NCI-H446 treated with DMSO at 0.1 percent for 48 hours (cell line): ENCODE results near the gene MYCBPAP.

Experiments used
- DNase-seq: peaks from one replicate; lab custom pipeline; 2025; lab: John Stamatoyannopoulos, UW

The MYCBPAP gene

DNA sequence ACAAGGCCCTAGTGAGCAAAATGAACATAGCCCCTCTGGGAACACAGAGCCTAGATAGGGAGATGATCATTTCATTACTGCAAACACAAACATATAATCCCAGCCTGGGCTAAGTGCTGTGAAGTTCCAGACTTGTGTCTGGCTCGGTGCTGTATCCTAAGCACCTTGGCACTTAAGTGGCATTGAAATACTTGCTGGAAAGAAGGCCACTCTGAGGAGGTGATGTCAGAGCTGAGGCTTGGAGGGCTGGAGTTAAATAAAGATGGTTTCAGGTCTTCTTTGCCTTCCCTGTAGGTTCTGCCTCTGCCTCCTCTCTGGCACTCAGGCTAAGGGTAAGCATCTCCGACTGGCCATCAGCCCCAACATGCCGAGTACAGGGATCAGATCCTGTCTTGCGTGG lies 49.9 kb downstream of the MYCBPAP start:
- DNase-seq = no peak

DNA sequence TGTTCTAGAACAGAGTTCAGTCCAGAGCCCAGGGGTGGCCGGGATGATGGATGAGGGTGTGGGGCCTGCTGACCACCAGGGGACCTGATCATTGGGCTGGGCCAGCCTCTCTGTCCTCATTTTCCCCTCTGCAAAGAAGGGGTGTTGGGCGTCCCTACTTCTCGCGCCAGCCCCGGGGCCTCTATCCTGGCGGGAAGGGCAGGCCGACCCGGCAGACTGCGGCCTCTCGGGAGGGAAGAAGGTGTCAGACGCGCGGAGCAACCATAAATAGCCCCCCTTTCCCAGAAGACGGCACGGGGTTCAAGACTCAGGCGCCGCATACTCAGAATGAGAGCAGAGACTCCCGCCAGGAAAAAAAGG lies 50.3 kb downstream of the MYCBPAP start:
- DNase-seq = no peak

DNA sequence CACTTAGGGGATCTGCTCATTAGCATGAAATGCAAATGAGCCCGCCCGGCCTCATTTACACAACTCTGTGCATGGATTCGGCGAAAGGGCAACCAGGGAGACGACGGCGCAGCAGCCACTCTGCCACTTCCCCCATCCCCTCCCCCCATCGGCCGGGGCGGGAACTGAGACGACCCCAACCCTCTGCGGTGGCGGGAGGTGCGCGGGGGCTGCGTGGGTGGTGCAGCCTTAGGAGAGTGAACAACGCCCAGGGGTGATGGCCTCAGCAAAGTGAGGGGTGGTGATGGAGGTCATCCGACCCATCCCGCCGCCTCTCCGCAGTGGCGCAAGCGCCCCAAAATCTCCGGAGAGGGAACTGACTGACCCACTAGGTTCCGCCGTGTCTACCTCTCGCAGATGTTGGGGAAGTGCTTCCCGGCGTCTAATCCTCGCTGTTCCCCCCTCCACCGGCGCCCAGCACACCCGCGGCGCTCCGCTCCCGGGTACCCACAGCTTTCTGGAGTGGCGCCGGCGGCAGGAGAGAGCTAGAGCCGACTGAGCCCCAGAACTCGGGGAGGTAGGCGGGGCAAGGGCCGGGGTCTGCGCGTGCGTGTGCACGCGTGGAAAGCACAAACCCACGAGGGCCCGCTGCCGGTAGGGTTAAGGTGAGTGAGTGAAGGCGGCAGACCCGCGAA lies 50.8 kb downstream of the MYCBPAP start:
- DNase-seq = no peak

DNA sequence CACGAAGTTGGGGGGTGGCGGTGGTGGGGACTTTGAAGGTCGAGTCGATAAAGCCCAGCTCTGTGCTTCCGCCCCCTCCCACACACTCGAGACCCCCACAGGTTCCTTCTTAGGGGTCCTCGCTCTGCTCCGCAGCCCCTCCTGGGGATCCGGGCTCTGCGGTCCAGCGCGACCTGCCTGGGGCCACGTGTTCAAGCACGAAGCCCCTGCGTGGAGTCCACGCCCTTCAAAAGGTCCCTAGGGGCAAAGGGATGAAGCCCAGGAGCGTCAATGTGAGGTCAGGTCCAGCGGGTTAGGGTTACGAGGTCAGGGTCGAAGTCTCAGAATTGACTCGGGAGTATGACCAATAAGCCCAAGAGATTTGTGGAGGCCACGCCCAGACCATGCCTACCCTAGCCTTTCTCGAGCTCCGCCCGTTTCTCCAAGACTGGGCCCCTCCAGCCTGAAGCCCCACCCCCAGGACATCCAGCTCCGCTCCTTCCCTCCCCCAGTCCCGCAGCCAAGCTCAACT lies 51.5 kb downstream of the MYCBPAP start:
- no peak for DNase-seq

DNA sequence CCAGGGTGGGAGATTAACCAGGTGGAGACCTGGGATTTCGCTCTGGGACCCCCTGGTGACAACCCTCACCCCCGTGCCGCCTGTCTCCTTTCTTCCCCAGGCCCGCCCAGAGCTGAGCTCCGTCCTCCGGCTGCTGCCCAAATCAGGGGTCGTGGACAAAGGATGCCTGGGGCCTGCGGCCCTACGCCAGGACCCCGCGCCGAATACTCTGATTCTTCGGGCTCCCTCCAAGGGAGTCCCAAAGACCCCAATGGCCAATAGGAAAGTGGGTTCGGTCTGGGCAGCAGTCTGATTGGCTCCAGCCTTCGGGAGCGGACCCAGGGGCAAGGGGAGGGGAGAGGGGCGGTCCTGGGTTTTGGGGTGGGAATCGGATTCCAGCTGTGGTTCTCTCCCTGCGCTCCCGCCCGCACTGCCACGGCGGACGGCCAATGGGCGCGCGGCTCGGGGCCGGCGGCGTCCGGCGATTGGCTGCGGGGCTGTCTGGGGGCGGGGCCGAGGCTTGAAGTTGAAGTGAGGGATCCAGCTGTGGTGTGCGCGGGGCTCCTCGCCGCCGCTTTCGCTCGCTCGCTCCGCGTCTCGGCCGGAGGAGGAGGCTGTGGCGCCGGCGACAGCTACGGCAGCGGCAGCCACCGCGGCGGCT lies 52.1 kb downstream of the MYCBPAP start, which contains the start of gene CACNA1G:
Gene CACNA1G (plus strand): TSS at position 531 of the 640 bp plus-strand sequence. CDS start 745 bp downstream, outside the sequence.
- DNase-seq = no peak

DNA sequence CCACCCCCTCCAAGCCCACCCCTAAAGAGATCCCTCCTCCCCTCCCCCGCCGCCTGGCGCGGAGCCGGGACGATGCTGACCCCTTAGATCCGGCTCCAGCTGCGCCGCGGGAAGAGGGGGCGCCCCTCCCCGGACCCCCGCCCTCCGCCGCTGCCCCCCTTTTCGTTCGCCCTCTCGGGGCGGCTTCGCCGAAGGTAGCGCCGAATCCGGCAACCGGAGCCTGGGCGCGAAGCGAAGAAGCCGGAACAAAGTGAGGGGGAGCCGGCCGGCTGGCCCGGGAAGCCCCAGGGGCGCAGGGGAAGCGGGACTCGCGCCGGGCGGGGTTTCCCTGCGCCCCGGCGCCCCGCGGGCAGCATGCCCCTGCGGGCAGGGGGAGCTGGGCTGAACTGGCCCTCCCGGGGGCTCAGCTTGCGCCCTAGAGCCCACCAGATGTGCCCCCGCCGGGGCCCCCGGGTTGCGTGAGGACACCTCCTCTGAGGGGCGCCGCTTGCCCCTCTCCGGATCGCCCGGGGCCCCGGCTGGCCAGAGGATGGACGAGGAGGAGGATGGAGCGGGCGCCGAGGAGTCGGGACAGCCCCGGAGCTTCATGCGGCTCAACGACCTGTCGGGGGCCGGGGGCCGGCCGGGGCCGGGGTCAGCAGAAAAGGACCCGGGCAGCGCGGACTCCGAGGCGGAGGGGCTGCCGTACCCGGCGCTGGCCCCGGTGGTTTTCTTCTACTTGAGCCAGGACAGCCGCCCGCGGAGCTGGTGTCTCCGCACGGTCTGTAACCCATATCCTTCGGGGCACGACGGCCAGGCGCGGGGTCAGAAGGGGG lies 52.9 kb downstream of the MYCBPAP start:
- DNase-seq = no peak

DNA sequence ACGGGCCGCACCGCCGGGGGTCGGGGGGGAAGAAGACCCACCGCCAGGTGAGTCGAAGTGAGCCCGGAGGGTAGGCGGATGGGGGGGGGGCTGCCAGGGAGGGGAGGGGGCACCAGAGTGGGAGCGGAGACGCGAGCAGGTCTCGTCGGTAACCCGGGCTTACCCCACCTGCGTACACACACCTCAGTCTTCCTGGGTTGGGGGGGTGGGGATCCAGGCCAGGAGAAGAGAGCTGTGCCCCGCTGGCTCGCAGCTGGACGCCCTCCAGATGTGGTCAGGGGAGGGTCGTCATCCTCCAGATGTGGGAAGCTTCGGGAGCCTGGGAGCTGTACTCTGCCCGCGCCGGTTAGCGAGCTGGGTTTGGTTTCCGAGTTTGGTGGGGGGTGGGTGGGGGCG lies 53.5 kb downstream of the MYCBPAP start:
- DNase-seq = no peak

DNA sequence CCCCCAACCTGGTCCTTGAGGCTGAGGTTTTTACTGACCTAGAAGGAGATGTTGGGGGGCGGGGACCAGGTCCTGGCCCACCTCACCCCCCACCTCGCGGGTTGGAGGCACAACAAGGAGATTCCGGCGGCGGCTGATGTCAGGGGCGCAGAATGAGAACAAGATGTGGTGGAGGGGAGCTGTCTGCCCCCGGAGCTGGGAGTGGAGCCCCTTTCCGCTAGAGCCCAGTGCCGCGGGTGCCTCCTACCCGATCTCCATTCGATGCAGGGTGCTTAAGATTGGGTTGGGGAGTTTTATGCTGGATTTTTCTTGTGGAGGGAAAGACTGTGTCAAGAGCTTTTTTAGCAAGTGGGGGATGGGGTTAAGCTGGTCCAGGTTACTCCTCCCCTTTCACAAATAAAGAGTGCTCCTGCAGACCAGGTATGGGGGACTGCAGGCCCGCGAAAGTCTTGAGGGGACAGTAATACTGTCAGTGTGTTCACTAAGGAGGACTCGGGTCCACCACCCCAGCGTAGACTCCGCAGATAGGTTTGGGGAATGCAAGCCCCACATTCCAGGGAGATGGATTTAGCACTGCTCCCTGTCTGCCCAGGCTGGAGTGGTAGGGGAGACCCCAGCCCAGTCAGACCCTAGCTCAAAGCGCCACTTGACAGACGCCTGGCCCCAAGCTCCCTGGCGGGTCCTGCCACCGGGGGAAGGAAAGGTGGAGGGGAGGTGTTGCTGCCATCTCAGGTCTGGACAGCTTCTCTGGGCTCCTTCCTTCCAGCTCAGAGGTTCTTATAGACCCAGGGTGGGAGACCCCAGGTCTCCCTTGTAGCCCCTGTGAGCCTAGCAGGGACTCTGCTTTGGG lies 54.2 kb downstream of the MYCBPAP start:
- no peak for DNase-seq

DNA sequence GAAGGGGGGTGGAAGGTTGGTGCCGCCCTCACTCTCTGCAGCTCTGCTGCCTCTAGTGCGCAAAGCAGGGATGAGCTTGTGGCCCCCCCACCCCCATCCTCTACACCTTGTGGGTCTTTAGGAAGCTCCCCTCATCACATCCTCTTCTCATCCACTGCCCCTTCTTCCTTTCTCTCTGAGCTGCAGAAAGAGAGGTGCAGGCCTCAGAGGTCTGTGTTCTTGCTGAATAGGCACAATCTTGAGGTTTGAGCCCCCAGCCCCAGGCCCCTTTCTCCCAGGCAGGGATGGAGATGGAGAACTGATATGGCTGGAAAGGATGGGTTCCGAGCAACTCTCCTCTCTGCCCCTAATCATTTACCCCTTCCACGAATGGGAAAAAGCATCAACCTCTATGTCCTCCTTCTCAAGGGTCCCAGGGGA lies 54.9 kb downstream of the MYCBPAP start:
- no peak for DNase-seq

DNA sequence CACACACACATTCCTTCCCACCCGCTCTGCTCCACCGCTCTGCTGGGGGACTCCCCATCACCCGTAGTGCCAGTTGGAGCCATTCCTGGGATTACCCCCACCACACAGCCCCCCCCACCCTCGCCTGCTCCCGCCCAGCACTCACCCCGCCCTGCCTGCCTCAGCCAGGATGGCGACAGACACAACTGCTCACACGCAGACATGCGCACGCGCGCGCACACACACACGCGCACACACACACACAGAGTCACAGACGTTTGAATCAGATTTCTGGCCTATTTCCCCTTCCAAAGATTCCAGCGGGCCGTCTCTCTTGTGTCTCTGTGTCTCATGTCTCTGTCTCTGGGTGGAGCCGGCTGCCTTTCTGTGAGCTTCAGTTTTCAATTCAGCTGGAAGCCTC lies 56.7 kb downstream of the MYCBPAP start:
- DNase-seq = no peak

DNA sequence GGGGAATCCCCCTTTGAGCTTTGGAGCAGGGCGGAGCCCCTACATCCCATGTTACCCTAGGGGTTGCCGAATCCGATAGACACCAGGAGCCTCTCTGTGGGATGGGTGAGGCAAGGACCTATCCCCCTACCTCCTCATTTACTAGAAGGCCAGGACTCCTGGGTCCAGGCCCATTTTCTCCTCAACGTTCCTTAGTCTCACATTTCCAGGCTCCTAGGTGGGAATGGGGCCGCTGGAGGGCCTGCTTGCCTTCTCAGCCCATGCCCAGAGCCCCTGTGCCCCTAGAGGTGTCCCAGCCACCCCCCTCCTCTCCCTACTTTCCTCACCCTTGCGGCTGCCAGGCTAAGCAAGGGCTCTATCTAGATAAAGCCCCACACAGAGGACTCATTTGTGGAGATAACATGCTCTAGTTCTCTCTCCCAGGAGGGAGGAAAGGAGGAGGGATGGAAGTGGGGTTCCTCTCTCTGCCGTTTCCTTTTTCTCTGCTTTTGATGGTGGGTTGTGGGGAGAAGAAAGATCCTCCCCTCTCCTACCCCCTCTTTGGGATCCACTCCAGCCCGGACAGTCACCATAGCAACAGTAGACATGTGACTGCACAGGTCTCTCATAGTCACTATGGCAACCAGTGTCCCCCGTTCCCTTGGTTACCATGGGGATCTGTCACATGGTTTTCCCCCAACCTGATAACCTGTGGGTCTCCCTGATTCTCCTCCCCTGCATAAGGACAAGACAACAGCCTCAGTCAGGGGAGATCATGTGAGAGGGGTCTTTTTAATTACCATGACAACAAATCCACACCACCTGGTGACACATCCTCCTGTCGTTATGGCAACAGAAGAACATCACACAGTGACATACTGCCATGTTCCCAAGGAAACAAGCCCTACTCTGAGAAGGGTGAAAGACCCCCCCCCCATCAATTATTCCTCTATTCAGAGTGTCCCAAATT lies 57.4 kb downstream of the MYCBPAP start:
- no peak for DNase-seq

DNA sequence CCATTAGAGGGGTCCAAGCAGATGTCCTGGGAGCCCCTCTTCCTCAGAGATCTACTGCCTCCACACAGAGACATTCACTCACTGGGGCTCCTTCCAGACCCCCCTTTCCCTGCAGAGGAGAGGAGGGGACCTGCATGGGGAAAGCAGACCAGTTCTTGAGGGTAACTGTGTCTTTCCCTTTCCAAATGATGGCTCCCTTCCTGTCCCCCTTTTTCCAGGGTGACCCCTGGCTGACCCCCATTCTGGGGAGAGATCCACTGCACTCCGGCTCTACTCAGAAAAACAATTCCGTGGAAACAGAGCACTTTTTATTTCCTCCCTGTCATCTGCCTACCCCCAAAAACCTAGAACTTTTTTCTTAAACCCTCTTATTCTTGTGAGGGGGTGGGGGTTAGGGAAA lies 58.6 kb downstream of the MYCBPAP start:
- DNase-seq = no peak

DNA sequence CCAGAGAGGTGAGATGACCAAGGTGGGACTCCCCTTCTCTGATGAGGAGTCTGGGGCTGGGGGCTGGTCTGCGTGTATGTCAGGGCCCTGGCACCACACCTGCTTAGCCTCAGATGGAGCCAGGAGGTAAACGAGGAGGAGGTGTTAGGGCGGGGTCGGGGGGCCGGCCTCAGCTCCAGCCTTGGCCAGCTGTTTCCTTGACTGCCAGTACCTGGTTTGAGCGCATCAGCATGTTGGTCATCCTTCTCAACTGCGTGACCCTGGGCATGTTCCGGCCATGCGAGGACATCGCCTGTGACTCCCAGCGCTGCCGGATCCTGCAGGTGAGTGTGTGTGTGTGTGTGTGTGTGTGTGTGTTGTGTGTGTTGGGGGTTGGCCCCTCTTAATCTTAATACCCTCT lies 60.4 kb downstream of the MYCBPAP start:
- no peak for DNase-seq

DNA sequence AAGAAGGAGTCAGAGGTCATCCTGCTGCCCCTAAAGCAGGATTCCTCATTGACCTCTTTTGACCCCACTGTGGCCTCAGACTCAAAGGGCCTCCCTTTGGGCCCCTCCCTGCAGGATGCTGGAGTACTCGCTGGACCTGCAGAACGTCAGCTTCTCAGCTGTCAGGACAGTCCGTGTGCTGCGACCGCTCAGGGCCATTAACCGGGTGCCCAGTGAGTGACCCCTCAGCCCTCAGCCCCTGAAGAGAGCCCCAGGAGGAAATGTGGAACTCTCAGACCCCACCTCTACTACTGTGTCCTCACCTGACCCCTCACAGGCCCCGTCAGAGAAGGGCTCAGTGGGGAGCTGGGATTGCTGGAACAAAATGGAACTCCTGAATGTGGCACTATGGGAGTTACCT lies 61.4 kb downstream of the MYCBPAP start:
- no peak for DNase-seq

DNA sequence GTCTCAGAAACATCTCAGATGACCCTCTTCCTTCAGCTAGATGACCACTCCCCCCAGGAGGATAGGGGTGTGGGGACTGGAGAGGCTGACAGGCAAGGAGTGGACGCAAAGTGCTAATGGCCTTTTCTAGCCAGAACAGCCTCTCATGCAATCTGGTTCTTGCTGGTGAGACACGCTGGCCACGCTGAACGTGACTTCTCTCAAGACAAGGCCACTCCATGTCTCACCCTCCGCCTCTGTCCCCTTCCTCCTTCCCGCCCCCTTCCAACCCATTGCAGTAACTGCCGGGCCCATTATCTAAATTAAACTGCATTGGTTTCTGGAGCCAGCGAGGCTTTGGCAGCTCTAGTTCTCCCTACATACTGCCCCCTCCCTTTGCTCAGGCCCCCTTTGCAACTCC lies 61.8 kb downstream of the MYCBPAP start:
- no peak for DNase-seq

DNA sequence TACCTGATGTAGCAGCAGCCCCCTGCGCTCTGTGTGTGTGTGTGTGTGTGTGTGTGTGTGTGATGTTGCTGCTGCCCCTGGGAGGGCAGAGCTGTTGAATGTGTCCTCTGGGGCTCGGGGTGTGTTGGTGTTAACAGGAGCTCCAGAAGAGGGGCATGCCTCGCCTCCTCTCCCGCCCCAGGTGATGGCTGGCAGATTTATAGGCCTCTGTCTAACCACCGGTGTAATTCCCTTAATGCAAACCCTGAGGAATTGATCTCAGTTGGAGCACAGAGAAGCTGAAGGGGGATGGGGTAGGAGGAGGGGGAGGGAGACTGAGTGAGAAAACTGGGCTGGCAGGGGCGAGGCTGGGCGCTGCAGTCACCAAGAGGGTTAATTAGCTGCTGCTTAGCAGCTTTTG lies 62.3 kb downstream of the MYCBPAP start:
- DNase-seq = no peak

DNA sequence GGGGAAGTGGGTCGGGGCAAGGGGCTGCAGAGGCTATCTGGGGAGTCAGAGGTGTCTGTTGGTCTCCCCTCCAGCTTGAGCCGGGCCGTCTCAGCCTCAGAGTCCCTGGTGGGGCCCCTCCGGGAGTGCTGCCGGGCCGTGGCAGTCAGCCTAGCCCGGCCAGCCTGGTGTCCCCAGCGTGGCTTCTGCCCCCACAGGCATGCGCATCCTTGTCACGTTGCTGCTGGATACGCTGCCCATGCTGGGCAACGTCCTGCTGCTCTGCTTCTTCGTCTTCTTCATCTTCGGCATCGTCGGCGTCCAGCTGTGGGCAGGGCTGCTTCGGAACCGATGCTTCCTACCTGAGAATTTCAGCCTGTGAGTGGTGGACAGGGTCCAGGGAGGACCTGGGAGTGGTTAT lies 63.4 kb downstream of the MYCBPAP start:
- no peak for DNase-seq

DNA sequence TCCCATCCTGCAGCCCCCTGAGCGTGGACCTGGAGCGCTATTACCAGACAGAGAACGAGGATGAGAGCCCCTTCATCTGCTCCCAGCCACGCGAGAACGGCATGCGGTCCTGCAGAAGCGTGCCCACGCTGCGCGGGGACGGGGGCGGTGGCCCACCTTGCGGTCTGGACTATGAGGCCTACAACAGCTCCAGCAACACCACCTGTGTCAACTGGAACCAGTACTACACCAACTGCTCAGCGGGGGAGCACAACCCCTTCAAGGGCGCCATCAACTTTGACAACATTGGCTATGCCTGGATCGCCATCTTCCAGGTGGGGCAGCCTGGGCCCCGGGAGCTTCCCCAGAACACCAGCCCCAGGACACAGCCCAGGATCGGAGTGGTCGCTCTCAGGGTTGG lies 64.3 kb downstream of the MYCBPAP start:
- DNase-seq = no peak

DNA sequence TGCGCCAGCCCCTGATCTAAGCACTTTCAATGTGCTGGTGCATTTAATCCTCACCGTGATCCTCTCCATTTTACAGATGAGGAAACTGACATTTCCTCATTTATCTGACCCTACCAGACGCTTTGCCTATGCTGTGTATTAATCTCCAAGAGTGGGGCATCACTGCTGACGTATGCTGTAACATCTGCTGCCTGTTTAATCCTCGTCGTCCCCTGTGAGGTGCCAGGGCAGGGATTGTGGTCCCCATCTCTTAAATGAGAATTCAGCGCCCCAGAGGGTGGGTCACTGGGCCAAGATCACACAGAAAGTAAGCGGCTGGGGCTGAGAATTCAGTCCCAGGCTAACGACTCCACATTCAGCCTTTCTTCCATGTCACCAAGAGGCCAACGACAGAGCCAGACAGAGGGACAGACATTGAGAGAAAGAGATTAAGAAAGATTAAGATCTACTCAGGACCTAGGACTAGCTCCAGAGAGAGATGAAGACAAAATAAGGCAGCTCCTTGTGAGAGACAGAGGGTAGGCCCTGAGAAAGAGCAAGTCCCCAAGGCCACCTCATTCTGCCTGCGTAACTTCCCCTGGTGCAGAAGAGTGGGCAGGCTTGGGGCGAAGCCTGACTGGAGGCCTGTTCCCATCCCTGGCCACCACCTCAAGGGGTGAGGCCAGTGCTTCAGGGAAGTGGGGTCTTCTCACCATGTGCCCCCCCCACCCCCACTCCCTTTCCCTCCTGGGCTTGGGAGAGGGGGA lies 65.8 kb downstream of the MYCBPAP start:
- DNase-seq = no peak

DNA sequence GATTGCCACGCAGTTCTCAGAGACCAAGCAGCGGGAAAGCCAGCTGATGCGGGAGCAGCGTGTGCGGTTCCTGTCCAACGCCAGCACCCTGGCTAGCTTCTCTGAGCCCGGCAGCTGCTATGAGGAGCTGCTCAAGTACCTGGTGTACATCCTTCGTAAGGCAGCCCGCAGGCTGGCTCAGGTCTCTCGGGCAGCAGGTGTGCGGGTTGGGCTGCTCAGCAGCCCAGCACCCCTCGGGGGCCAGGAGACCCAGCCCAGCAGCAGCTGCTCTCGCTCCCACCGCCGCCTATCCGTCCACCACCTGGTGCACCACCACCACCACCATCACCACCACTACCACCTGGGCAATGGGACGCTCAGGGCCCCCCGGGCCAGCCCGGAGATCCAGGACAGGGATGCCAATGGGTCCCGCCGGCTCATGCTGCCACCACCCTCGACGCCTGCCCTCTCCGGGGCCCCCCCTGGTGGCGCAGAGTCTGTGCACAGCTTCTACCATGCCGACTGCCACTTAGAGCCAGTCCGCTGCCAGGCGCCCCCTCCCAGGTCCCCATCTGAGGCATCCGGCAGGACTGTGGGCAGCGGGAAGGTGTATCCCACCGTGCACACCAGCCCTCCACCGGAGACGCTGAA lies 67.5 kb downstream of the MYCBPAP start:
- no peak for DNase-seq
